Measurements from ENCODE around the gene METTL25B.
"Not testable (repeated sequence)": the region's sequence is repeated elsewhere in the genome, so short reads cannot be mapped to it uniquely, and the experiment has no call there.

The METTL25B gene

DNA sequence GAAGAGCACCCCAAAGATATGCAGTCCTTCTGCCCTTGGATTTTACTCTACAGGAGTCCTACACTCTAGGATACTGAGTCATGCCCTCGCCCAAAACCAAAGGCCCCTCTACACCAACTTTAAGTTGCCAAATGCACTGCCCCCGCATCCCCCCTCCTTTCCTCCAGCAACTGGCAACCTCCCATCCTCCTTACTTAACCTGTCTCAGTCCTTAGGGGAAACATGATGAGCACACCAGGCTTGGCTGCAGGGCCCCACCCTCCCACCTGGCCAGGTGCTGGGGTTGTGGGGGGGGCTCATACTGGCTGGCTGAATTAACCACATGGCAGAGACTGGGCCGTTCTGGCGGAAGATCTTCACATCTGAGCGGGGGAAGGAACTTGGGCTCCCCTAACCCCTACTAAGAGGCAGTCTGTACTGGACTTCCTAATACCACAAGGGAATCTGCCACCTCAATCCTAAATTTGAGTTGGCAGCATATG lies 22.0 kb downstream of the METTL25B start:
- DNase-seq: no peak

DNA sequence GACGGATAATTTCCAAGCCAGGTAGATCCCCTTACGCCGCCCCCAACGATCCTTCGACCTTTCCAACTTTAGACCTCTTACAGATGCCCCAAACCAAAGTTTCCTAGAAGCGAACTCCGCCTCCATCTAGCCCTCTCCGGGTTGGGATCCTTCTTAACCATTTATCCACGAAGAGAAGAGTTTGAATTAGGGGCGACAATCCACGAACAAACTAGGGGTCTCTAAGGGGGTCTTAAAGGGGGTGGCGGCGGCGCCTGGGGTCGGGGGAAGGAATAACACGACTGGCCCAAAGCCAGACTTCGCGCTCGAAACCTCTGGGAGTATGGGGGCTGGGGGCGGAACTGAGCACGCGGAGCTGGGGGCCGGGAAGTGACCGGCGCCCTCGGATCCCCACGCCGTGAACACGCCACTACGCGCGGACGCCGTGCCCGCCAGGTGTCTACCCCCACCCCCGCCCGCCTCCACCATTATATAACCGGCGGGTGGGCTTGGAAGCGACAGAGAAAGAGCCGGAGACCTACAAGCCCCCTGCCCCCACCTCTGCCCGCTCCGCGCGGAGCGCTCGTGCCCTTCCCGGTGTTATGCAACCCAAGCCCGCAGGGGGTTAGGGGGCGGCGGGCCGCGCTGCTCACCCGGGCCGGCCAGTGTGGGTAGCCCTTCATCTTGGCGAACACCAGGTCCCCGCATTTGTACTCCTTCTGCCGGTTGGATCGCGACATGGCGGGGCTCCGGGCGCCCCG lies 22.6 kb downstream of the METTL25B start:
- no peak for DNase-seq

DNA sequence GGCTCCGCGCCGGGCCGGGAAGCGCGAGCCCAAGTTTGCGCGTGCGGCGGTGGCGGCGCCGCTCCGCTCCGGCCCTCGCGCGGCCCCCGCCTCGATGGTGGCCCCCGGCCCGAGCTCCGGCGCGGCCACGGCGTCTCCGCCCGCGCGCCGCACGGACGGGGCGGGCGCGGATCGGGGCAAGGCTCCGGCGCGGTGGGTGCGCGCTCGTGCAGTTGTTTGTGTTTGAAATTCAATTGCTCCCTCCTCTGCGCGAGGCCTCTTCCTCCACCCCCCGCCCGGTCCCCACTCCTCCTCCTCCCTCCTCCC lies 23.1 kb downstream of the METTL25B start, which contains the start of gene HDGF:
TSS of gene HDGF (minus strand) at position 225 of the 306 bp plus-strand sequence. CDS start 246 bp downstream, outside the sequence.
- no peak for DNase-seq

DNA sequence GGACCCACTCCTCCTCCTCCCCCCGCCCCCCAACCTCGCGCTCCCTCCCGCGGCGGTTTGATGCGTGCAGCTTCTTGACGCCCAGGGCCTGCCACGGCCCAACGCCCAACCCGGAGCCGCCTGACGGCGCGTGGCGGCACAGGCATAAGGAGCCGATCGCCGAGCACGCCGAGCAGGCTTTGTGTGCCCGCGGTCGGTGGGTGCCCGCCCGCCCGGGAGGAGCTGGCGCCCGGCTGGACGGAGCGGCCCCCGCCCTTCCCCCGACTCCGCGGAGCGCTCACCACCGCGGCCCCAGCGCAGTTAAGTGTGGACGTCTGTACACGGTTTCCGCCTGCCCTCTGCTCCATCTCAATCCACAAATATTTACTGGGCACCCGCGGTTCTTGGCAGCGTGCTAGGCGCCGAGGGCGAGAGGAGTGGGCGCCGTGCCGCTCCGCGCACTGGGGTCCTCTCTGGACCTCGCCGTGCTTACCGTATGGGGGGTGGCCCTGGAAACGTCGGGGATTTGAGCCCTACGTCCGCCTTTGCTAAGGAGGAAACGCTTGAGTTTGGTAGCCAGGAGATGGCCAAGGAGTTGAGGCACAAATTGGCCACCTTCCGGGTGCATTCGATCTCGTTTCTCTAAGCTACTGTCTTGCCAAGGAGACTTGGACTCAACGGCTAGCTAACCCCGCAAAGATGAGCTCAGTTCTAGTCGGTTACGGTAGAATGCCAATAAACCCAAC lies 23.6 kb downstream of the METTL25B start:
- DNase-seq: peak; percentile 94

DNA sequence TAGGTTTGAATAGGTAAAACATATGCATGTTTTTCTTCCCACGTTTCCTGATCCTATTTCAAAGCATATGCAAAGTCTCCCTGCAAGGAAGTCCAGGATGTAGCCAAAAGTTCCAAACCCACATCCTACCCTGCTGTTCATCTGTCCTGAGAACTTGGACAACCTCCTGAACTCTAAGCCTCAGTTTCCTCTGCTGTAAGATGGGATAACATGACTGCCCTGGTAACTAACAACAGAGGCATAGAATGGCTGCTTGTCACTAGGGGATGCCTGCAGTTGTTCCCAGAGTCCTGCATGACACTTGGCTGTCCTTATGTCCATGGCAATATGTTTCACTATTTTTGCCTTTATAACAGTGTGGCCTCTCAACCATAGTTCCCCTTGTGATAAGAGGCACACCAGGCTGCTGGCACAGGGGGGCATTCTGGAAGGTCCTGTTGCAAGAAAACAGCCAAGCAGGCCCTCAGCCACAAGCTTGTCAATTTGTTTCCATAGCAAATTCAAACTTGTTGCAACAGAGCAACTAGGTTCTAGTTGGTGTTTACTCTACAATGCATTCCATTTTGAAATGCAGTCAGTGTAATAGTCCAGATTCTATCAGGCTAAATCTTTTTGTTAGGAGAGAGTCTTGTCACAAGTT lies 24.7 kb downstream of the METTL25B start:
- DNase-seq: no peak

DNA sequence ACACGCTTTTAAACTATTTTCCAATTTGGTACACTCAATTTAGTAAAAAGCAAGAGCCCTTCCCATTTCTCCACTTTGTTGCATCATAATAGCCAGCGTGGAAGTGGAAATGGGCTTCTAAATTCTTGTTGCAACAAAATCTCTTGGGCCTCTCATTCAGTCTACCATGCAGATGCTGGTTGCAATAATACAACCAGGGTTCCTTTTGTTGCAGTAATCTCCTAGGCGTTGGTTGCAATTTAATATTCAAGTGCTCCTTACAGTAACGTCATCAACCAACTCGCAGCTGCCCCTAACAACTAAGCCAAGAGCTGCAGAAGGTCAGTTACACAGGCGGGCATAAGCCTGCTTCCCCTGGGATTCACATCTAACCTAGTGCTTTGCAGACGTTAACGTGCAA lies 25.9 kb downstream of the METTL25B start:
- no peak for DNase-seq

DNA sequence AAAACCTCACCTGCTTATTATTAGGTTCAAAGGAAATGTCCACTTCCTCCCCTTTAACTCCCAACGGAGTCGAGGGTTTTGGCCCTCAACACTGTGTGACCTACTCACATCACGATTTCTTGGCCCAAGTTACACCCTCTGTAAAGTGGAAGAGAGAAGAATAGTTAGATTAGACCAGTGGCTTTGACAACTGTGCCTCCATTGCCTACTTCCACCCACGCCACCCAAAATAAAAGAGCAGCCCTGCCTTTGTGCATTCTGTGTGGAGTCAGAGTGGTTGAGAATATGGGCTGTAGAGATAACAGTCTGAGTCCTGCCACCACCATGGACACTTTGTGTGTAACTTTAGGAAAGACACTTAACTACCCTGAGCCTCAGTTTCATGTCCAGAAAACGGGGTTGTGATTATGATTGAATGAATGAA lies 27.3 kb downstream of the METTL25B start:
- DNase-seq: no peak

DNA sequence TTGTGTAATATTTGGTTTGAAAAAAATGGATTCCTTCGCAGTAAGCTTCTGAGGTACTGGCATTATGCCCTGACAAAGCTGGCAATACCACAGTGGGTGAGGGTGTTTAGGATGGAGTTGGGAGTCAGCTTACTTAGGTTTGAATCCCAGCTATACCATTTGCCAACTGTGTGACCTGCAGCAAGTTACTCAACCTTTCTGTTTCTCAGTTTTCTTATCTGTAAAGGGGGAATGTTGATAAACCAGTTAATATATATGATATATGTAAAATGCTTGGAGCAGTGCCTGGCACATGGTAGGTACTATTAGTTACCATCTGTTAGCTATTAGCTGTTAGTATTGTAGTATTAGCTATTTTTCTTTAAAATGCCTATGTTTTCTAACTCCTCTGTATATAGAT lies 28.1 kb downstream of the METTL25B start:
- DNase-seq: no peak

DNA sequence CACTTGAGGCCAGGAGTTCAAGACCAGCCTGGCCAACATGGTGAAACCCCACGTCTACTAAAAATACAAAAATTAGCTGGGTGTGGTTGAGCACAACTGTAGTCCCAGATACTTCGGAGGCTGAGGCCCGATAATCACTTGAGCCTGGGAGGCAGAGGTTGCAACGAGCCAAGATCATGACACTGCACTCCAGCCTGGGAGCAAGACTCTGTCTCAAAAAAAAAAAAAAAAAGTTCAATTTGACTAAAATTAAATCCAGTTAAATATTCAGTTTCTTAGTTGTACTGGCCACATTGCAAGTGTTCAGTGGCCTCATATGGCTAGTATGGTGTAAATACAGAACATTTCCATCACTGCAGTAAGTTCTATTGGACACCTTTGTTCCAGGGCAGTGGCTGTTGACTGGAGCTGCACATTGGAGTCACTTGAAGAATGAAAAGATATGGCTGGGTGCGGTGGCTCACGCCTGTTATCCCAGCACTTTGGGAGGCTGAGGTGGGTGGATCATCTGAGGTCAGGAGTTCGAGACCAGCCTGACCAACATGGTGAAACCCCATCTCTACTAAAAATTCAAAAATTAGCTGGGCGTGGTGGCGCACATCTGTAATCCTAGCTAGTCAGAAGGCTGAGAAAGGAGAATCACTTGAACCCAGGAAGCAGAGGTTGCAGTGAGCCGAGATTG lies 29.4 kb downstream of the METTL25B start:
- DNase-seq: not testable (repeated sequence)

DNA sequence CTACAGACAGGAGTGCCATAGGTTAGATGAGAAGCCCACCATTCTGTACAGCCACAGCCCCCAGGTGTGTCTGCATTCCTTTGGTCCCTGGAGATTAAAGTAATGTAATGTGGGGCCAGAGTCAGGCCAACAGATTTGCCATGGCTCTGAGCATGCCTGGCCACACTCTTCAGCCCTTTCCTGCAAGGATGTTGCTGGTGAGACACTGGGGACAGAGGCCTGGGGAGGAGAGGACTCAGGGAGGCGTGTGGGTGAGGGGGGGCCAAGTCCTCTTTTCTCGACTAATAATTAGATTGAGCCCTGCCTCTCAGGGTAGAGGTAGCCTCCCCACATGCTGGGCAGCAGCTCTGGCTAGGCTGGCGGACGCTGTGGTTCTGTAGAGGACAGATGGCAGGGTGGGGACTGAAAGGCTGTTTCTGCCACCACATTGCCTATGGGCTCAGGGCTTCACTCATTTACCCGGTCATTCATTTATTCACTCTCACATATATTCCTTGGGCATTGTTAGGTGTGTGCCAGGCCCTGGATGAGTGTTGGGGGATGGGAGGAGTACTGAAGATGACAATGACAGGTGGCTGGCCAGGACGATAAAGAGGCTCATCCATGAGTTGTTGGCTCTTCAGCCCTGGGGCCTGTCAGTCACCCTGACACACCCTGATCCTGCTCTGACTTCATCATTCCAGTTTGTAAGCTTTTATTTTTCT lies 32.0 kb downstream of the METTL25B start:
- DNase-seq: no peak

DNA sequence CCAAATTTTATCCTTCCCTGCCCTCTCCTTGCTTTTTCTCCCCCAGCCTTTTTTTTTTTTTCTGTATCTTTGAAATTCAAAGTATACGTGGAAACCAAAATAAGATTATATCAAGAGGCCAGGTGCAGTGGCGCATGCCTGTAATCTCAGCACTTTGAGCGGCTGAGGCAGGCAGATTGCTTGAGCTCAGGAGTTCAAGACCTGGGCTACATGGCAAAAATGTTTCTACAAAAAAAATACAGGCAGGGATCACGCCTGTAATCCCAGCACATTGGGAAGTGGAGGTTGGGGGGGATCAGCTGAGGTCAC lies 32.5 kb downstream of the METTL25B start:
- DNase-seq: no peak

DNA sequence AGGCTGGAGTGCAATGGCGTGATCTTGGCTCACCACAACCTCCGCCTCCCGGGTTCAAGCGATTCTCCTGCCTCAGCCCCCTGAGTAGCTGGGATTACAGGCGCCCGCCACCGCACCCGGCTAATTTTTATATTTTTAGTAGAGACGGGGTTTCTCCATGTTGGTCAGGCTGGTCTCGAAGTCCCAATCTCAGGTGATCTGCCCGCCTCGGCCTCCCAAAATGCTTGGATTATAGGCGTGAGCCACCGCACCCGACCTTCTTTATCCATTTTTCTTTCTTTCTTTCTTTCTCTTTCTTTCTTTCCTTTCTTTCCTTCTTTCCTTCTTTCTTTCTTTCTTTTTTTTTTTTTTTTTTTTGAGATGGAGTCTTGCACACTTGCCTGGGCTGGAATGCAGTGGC lies 36.9 kb downstream of the METTL25B start:
- not testable (repeated sequence) for DNase-seq

DNA sequence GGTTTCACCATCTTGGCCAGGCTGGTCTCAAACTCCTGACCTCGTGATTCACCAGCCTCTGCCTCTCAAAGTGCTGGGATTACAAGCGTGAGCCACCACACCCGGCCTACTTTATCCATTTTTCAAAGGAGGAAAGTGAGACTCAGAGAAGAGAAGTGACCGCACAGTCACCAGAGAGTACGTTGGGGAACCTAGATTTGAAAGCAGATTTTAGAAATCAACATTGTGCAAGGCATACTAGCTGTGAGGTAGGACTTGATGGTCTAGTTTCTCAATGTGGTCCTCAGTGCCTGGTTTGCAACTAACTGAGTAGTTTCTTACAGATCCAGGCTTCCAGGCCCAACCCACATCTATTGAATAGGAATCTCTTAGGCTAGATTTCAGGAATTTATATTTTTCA lies 37.4 kb downstream of the METTL25B start:
- no peak for DNase-seq

DNA sequence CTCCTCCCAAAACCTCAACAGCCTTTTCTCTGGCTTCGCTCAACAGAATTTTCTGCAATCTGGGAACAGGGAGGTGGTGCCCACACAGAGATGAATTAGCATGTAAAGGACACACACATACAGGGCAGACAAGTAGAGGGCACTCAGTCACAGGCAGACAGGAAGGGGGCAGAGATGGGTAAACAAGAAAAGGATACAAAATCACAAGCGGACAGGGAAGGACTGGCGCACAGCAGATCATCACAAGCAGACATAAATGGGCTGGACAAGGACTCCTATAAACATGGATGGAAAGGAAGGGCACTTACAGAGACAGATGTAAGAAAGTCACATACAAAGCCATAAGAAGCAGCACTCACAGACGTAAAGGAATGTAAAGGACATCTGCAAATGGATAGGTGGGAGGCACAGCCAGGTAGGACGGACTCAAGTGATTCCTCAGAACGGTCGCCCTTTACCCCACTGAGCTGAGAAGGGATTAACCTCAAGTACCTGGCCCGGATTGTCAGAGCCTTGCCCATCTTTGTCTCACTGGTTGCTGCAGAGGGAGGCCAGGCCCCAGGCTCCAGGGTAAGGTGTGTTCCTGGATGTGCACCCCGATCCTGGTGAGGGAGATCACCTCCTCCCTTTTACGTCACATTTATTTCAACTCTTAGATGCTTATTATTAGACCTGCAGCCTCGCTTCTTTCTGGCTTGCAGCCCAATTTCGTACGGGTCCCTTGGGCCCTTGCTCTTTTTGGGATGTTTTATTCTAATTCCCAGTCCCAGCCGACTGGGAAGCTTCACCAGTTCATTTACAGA lies 38.2 kb downstream of the METTL25B start:
- no peak for DNase-seq

DNA sequence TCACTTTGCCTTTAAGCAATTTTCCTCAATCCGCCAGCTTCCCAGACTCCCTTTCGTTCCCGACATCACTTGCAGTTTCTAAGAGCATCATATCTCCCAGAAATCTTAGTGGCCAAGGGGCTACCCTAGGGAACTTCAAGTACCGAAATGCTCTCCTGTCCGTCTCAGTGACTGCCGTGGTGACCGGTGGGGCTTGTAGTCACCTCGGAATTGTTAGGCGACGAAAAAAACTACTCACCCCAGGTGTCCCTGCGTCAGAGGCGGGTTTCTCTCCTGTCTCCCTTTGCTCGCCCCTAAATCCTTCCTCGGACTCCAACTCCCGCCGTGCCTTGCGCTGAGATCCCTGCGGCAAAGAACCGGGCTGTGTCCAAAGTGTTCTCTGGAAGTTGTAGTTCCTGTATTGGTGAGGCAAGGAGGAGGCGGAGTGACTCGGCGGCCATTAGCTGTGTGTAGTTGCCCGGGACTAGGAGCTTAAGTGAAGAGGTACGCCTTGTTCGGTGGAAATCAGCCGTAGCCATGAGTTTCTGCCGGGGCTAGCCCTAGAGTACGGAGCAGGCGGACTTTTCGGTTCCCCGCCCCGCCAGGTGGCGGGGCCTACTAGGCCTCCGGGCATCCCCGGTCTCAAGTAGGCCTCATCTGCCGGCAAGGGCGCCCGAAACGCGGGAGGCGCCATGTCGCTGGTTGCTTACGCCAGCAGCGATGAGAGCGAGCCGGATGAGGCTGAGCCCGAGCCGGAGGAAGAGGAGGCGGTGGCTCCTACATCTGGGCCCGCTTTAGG lies 39.0 kb downstream of the METTL25B start, which contains the start of gene PRCC:
TSS of gene PRCC (plus strand) at position 435 of the 778 bp plus-strand sequence. CDS start at position 672, 237 bp downstream.
- peak; percentile 99 for DNase-seq

DNA sequence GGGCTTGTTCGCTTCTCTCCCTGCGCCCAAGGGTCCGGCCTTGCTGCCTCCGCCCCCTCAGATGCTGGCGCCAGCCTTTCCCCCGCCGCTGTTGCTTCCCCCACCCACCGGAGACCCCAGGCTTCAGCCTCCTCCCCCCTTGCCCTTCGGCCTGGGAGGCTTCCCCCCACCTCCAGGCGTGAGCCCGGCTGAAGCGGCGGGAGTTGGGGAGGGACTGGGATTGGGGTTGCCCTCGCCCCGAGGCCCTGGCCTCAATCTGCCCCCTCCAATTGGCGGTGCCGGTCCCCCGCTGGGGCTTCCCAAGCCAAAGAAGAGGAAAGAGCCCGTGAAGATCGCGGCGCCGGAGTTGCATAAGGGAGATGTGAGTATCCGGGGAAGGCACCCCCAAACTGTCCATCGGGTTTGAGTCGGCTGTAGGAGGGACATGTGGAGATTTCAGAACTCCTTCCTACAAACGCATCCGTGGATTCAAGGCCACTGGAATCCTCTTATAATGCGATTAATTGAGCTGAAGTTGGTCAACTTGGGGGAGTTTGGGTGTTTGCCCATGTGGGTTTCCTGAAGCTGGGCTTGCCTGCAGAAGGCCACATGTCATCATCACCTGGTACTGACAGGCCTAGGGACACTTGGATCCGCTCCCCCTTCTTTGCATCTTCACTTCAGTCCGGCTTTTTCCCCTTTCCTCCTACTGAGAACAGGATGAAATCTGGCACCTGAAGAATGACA lies 39.8 kb downstream of the METTL25B start:
- no peak for DNase-seq

DNA sequence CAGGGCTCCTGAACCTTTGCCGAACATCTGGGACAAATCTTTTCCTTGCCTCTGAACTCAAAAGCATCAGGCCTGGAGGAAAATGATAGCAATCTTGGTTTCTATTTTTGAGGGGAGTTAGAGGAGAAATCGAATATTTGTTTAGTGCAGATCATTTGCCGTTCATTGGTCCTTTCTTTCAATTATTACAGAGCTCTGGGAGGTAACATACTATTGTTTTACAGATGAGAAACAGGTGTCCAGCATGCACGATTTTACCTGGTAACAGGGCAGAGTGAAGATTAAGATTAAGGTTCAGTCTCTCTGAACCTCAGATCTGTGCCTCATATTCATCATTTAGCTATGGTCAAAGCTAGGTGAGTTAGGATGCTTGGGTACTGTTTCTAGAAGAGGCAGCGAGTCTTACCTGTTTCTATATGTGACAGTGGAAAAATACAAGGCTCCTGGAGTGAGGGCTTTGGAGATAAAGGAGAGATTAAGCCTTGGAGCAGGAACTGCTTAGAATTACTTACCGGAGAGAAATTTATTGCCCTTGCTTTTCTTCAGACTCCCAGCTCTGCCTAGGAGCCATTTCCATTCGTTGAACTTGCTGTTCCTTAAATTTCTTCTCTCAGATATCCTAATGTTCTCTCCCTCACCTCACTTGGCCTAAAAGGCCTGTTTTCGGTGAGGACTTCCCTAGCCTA lies 40.5 kb downstream of the METTL25B start:
- DNase-seq: no peak

DNA sequence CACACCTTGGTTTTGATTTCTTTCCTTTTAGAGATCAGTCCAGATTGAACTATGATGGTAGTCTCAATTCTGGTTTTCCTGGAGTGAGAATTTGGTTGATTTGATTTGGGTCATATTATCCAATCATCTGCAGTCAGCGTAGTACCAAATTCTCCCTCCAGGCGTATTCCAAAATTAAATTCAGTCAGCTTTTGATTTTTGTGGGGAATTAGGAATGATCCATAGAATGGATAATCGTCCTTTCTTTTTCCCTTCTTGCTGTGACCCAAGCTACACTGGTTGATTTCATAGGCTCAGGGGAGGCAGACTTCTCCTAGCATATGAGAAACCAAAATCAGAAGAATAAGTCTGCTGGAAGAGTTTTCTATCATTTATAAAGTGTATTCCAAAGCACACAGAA lies 44.0 kb downstream of the METTL25B start:
- no peak for DNase-seq

DNA sequence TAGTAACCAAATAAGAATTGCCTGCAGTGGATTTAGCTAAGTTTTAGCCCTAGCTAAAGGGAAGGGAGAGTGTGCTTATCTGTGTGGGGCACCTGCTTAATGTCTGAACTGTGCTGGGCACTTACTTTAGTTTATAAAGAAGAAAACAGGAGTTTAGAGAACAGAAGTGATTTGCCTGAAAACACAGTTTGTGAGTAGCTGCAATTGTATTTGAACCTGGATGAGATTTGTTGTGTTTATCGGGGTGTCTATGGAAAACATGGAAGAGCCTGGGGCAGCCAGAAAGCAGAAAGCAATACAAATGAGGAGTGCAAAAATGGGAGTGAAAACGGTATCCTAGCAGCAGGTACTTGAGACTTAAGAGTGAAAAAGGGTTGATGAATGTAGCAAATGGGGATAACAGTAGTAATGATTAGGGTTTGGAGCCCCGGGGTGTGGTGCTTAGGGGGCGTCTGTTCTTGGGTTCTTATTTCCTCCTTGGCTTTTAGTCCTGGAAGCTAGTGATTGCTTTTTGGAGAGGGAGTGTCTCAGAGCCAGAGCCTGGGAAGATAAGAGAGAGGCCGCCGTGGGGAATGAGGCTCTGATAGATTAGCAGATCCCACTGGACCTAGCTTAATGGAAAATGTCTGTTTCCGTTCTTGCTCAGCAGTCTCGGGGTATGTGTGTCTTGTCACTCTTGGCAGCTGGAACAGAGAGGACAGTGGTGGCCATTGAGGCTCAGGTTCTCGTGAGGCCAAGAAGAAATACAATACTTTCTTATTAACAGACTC lies 44.6 kb downstream of the METTL25B start:
- no peak for DNase-seq

All from NCI-H1048 (cell line).